ENCODE results near the gene IGFALS. TPM values are rescaled to one million over a fixed set of nuclear protein-coding genes. Genes with fewer than 3 reads are reported as not detected.

IGFALS gene
- total and polyA plus RNA-seq, 2 experiments from 2014 or later: 0.16 TPM; not detected in 1

DNA sequence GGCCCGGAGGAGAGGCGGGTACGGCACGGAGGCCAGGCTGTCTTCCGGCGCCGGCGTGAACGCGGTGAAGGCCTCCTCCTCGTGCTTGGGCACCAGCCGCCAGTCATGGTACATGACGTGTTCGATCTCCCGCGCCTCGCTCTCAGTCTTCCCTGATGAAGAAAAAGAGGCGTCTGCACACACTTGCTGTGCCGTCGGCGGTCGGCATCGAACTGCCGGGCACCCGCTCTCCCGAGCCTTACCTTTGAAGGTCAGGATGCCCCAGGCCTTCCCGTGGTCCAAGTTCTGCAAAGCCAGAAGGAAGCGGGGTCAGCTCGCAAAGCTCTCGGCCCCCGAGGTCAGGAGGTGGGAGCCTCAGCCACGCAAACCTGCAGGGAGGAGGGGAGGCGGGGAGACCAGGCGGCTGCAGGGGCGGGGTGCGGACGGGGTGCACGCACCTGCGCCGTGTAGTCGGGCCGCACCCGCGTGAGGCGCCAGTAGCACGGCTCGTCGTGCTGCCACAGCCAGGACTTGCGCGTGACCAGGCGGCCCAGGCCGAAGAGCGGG lies 21.1 kb downstream of the IGFALS start, which contains the start of gene EME2 (continued):
- TF ChIP-seq, protein P1, sequence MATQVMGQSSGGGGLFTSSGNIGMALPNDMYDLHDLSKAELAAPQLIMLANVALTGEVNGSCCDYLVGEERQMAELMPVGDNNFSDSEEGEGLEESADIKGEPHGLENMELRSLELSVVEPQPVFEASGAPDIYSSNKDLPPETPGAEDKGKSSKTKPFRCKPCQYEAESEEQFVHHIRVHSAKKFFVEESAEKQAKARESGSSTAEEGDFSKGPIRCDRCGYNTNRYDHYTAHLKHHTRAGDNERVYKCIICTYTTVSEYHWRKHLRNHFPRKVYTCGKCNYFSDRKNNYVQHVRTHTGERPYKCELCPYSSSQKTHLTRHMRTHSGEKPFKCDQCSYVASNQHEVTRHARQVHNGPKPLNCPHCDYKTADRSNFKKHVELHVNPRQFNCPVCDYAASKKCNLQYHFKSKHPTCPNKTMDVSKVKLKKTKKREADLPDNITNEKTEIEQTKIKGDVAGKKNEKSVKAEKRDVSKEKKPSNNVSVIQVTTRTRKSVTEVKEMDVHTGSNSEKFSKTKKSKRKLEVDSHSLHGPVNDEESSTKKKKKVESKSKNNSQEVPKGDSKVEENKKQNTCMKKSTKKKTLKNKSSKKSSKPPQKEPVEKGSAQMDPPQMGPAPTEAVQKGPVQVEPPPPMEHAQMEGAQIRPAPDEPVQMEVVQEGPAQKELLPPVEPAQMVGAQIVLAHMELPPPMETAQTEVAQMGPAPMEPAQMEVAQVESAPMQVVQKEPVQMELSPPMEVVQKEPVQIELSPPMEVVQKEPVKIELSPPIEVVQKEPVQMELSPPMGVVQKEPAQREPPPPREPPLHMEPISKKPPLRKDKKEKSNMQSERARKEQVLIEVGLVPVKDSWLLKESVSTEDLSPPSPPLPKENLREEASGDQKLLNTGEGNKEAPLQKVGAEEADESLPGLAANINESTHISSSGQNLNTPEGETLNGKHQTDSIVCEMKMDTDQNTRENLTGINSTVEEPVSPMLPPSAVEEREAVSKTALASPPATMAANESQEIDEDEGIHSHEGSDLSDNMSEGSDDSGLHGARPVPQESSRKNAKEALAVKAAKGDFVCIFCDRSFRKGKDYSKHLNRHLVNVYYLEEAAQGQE (IDR thresholded peaks at IDR 0.05; ENCODE audit: unreplicated experiment): no peak
- TF ChIP-seq POLR2AphosphoS5 (IDR thresholded peaks at IDR 0.05; ENCODE audit: low read depth) (no peak), ZNF331 (CRISPR knock-in tag; IDR thresholded peaks at IDR 0.05; ENCODE audit: low read depth) (no peak), JUNB (IDR thresholded peaks at IDR 0.05; ENCODE audit: unreplicated experiment) (no peak), EZH2phosphoT487 (IDR thresholded peaks at IDR 0.05; ENCODE audit: unreplicated experiment) (no peak), ZNF462 (CRISPR knock-in tag; IDR thresholded peaks at IDR 0.05) (no peak)

Measured in GM23338 (cell line).